ENCODE measurements around the gene ALOX5. TPM values are rescaled to one million over a fixed set of nuclear protein-coding genes. Genes with fewer than 3 reads are reported as not detected.
"Not testable (repeated sequence)": the region's sequence is repeated elsewhere in the genome, so short reads cannot be mapped to it uniquely, and the experiment has no call there.

Gene ALOX5
- total RNA-seq, 4 donors from 2014 or later: 12.3 to 46.1 (median 14.7) TPM

GRCh38 chr10:45476559-45476958 lies 102.5 kb downstream of the ALOX5 start:
- DNase-seq (ENCODE audit: low spot score in 2 of 2): no peak
- 93% methylated on average over 1 of the region's 1 CpG for WGBS
- TF ChIP-seq EP300 (IDR thresholded peaks at IDR 0.05): no peak
- no peak for TF ChIP-seq POLR2A (IDR thresholded peaks at IDR 0.05)
- Histone ChIP-seq H3K27me3 (no peaks in the 10 kb centered on the region), H3K4me3 (no peak overlapping the region), H3K9me3 (peaks cover 7% of the 10 kb centered on the region), H3K36me3 (peaks cover 3% of the 10 kb centered on the region), H3K4me1 (peaks cover 4% of the 10 kb centered on the region), H3K27ac (no peak overlapping the region)

DNA sequence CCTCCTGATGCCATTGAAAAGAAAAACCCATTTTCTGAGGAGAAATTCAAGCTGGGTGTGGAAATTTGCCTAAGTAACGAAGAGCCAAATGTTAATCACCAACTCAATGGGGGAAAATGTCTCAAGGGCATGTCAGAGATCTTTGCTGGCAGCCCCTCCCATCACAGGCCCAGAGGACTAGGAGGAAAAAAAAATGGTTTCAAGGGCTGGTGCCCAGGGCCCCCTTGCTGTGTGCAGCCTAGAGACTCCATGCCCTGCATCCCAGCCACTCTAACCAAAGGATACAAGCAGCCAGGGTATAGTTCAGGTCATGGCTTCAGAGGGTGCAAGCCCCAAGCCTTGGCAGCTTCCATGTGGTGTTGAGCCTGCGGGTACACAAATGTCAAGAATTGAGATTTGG lies 106.3 kb downstream of the ALOX5 start:
- H3K4me1 ChIP-seq: no peaks in the 10 kb centered on the region
- 76% methylated on average over 2 of the region's 2 CpGs for WGBS
- no peak overlapping the region for H3K4me3 ChIP-seq
- peaks cover 7% of the 10 kb centered on the region for H3K9me3 ChIP-seq
- DNase-seq (ENCODE audit: low spot score in 2 of 2): no peak
- H3K27ac ChIP-seq: no peak overlapping the region
- H3K36me3 ChIP-seq: peaks cover 14% of the 10 kb centered on the region
- no peaks in the 10 kb centered on the region for H3K27me3 ChIP-seq
- TF ChIP-seq POLR2AphosphoS5 (IDR thresholded peaks at IDR 0.05): no peak
- no peak for TF ChIP-seq POLR2A (IDR thresholded peaks at IDR 0.05)
- no peak for TF ChIP-seq EP300 (IDR thresholded peaks at IDR 0.05)
- TF ChIP-seq, protein P1, sequence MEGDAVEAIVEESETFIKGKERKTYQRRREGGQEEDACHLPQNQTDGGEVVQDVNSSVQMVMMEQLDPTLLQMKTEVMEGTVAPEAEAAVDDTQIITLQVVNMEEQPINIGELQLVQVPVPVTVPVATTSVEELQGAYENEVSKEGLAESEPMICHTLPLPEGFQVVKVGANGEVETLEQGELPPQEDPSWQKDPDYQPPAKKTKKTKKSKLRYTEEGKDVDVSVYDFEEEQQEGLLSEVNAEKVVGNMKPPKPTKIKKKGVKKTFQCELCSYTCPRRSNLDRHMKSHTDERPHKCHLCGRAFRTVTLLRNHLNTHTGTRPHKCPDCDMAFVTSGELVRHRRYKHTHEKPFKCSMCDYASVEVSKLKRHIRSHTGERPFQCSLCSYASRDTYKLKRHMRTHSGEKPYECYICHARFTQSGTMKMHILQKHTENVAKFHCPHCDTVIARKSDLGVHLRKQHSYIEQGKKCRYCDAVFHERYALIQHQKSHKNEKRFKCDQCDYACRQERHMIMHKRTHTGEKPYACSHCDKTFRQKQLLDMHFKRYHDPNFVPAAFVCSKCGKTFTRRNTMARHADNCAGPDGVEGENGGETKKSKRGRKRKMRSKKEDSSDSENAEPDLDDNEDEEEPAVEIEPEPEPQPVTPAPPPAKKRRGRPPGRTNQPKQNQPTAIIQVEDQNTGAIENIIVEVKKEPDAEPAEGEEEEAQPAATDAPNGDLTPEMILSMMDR (IDR thresholded peaks at IDR 0.05): no peak

DNA sequence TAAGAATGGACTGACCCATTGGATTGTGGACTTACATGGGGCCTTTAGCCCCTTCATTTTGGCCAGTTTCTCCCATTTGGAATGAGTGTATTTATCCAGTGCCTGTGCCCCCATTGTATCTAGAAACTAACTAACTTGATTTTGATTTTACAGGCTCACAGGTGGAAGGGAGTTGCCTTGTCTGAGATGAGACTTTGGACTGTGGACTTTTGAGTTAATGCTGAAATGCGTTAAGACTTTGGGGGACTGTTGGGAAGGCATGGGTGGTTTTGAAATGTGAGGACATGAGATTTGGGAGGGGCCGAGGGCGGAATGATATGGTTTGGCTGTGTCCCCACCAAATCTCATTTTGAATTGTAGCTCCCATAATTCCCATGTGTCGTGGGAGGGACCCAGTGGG lies 107.1 kb downstream of the ALOX5 start:
- peaks cover 14% of the 10 kb centered on the region for H3K36me3 ChIP-seq
- H3K4me1 ChIP-seq; H3K9me3 ChIP-seq; H3K27ac ChIP-seq; H3K27me3 ChIP-seq; DNase-seq (ENCODE audit: low spot score in 2 of 2); H3K4me3 ChIP-seq: not testable (repeated sequence)
- WGBS: 94% methylated on average over 4 of the region's 4 CpGs

DNA sequence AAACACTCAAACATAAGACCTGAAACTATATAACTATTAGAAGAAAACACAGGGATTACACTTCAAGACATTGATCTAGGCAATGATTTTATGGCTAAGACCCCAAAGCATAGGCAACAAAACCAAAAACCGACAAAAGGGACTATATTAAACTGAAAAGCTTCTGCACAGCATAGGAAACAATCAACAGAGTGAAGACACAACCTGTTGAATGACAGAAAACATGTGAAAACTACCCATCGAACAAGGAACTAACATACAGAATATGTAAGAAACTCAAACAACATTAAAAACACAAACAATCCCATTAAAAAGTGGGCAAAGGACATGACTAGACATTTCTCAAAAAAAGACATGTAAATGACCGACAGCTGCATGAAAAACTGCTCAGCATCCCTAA lies 109.0 kb downstream of the ALOX5 start:
- Histone ChIP-seq H3K9me3 (no peaks in the 10 kb centered on the region), H3K4me3 (no peak overlapping the region), H3K36me3 (peaks cover 17% of the 10 kb centered on the region), H3K27ac (no peak overlapping the region), H3K4me1 (no peaks in the 10 kb centered on the region), H3K27me3 (no peaks in the 10 kb centered on the region)
- no peak for DNase-seq (ENCODE audit: low spot score in 2 of 2)
- TF ChIP-seq EP300 (IDR thresholded peaks at IDR 0.05): no peak
- TF ChIP-seq POLR2AphosphoS5 (IDR thresholded peaks at IDR 0.05): no peak
- TF ChIP-seq POLR2A (IDR thresholded peaks at IDR 0.05): no peak
- TF ChIP-seq, protein P1 (IDR thresholded peaks at IDR 0.05): no peak
- 89% methylated on average over 3 of the region's 3 CpGs for WGBS

- Histone ChIP-seq H3K27me3 (no peaks in the 10 kb centered on the region), H3K4me3 (no peak overlapping the region), H3K9me3 (no peaks in the 10 kb centered on the region), H3K4me1 (no peaks in the 10 kb centered on the region), H3K36me3 (peaks cover 23% of the 10 kb centered on the region), H3K27ac (no peak overlapping the region)
- WGBS: 100% methylated on average over 2 of the region's 2 CpGs
- TF ChIP-seq EP300 (IDR thresholded peaks at IDR 0.05) (no peak), POLR2A (IDR thresholded peaks at IDR 0.05) (no peak), POLR2AphosphoS5 (IDR thresholded peaks at IDR 0.05) (no peak)
- TF ChIP-seq, protein P1 (IDR thresholded peaks at IDR 0.05): no peak
- no peak for DNase-seq (ENCODE audit: low spot score in 2 of 2)
Measured at GRCh38 chr10:45487735-45488134, 113.7 kb downstream of the ALOX5 start.

- Histone ChIP-seq H3K9me3 (no peaks in the 10 kb centered on the region), H3K4me1 (no peaks in the 10 kb centered on the region), H3K36me3 (peaks cover 23% of the 10 kb centered on the region), H3K27ac (no peak overlapping the region), H3K4me3 (no peak overlapping the region), H3K27me3 (no peaks in the 10 kb centered on the region)
- TF ChIP-seq POLR2A (IDR thresholded peaks at IDR 0.05) (no peak), POLR2AphosphoS5 (IDR thresholded peaks at IDR 0.05) (no peak), EP300 (IDR thresholded peaks at IDR 0.05) (no peak)
- TF ChIP-seq, protein P1 (IDR thresholded peaks at IDR 0.05): no peak
- WGBS: 91% methylated on average over 7 of the region's 10 CpGs
- no peak for DNase-seq (ENCODE audit: low spot score in 2 of 2)
Measured at GRCh38 chr10:45488365-45488764, 114.3 kb downstream of the ALOX5 start.

Data from suprapubic skin (tissue), 4 donors.